GM12878 (cell line): Measurements from ENCODE around the gene RNMT. TPM values are rescaled to one million over a fixed set of nuclear protein-coding genes. Genes with fewer than 3 reads are reported as not detected.

Source experiments
- ATAC-seq: fragments of 200-7000 bp; cut with Tn5 transposase; 3 replicates; pipeline ENCODE4 v1.9.1; 2020; ENCODE audit warnings: mild to moderate bottlenecking, moderate library complexity
- BruUV-seq: library from RNA; stranded (reverse); fragments of 400-500 nt; replicated peaks from 2 replicates; lab custom pipeline; 2021; lab: Mats Ljungman, UMichigan
- CTCF ChIA-PET: fragments of 300-600 bp; sonication (Branson Sonifier 250); formaldehyde crosslinking; extraction: SDS; loops from one replicate; lab custom pipeline; 2021; ENCODE audit warnings: inconsistent platforms; lab: Yijun Ruan, JAX
- POLR2A ChIA-PET: fragments of 350-600 bp; formaldehyde crosslinking; extraction: SDS; loops from one replicate; lab custom pipeline; 2021; ENCODE audit warnings: inconsistent platforms; lab: Charles Lee
- RAD21 ChIA-PET: fragments of 300-600 bp; sonication (Branson Sonifier 250); formaldehyde crosslinking; loops from one replicate; lab custom pipeline; 2023; ENCODE audit warnings: antibody characterized with exemption; ENCODE audit not compliant: unreplicated experiment; lab: Charles Lee
- SMC1A ChIA-PET: fragments of 300-600 bp; sonication (Branson Sonifier 250); formaldehyde crosslinking; loops from one replicate; lab custom pipeline; 2023; ENCODE audit not compliant: unreplicated experiment, uncharacterized antibody; lab: Charles Lee
- DNase-seq: peaks from one replicate; pipeline ENCODE4 v3.0.0-alpha.2; 2011; ENCODE audit warnings: low read depth, low spot score
- FAIRE-seq: peaks from 3 replicates; lab custom pipeline; 2011; peaks lifted over from hg19 to GRCh38; lab: Jason Lieb, UNC
- H2AFZ ChIP-seq: 2 replicates; pipeline ENCODE4 v1.6.0; 2011; ENCODE audit warnings: low read depth, low read length, control low read depth; ENCODE audit not compliant: control insufficient read depth
- H3K27ac ChIP-seq: 2 replicates; pipeline ENCODE4 v1.5.1; 2011; ENCODE audit warnings: control low read depth; ENCODE audit not compliant: control insufficient read depth, insufficient read depth
- H3K27me3 ChIP-seq, 2 experiments: replicated peaks in 1 of 2; 2 replicates each; pipeline versions ENCODE4 v1.6.0 to v1.6.1; 2011; ENCODE audit warnings: low read length in 1 of 2; ENCODE audit not compliant: control insufficient read depth in 2 of 2, insufficient read depth in 2 of 2
- H3K36me3 ChIP-seq, 2 experiments: 2 replicates each; pipeline ENCODE4 v1.5.1; 2011; ENCODE audit warnings: low read length in 1 of 2; ENCODE audit not compliant: control insufficient read depth in 2 of 2, insufficient read depth in 2 of 2
- H3K4me1 ChIP-seq: 2 replicates; pipeline ENCODE4 v1.6.1; 2011; ENCODE audit warnings: mild to moderate bottlenecking, low read length, moderate library complexity, mixed read lengths; ENCODE audit not compliant: control insufficient read depth, insufficient read depth
- H3K4me2 ChIP-seq: 2 replicates; pipeline ENCODE4 v1.6.0; 2011; ENCODE audit warnings: control low read depth; ENCODE audit not compliant: control insufficient read depth, insufficient read depth
- H3K4me3 ChIP-seq: fragments of 200-600 bp; sonication (generic); 2 replicates; pipeline ENCODE4 v1.5.1; 2016
- H3K79me2 ChIP-seq: 2 replicates; pipeline ENCODE4 v1.6.0; 2011; ENCODE audit warnings: low read length; ENCODE audit not compliant: control insufficient read depth, insufficient read depth
- H3K9ac ChIP-seq: 2 replicates; pipeline ENCODE4 v1.8.0; 2011; ENCODE audit warnings: low read length, control low read depth, mixed read lengths; ENCODE audit not compliant: control insufficient read depth, insufficient read depth
- H3K9me3 ChIP-seq: replicated peaks from 3 replicates; pipeline ENCODE4 v1.5.1; 2011; ENCODE audit warnings: mild to moderate bottlenecking, low read length; ENCODE audit not compliant: control insufficient read depth, insufficient read depth
- H4K20me1 ChIP-seq: 2 replicates; pipeline ENCODE4 v1.6.0; 2011; ENCODE audit not compliant: control insufficient read depth, insufficient read depth
- CUX1 ChIP-seq: IDR thresholded peaks from 2 replicates; pipeline ENCODE4 v1.6.1; 2012; ENCODE audit warnings: improper control_type of control experiment, low read depth, low read length; ENCODE audit not compliant: insufficient replicate concordance
- E2F8 ChIP-seq: fragments of 450-650 bp; IDR thresholded peaks from 2 replicates; pipeline ENCODE4 v1.6.1; 2018; ENCODE audit warnings: mild to moderate bottlenecking, low read depth, moderate library complexity; ENCODE audit not compliant: partially characterized antibody
- HDAC2 ChIP-seq: fragments of 200-600 bp; sonication (generic); IDR thresholded peaks from 2 replicates; pipeline ENCODE4 v1.6.1; 2017
- IRF5 ChIP-seq: fragments of 450-650 bp; IDR thresholded peaks from 2 replicates; pipeline ENCODE4 v1.6.1; 2017; ENCODE audit warnings: borderline replicate concordance
- KAT2A ChIP-seq: conservative IDR thresholded peaks from 2 replicates; pipeline ENCODE4 v1.6.1; 2011; ENCODE audit warnings: low read depth, low read length; ENCODE audit not compliant: control insufficient read depth
- MEF2B ChIP-seq: fragments of 450-650 bp; IDR thresholded peaks from 2 replicates; pipeline ENCODE4 v1.6.1; 2018; ENCODE audit warnings: mild to moderate bottlenecking, moderate library complexity; ENCODE audit not compliant: partially characterized antibody, poor library complexity, severe bottlenecking
- NBN ChIP-seq: fragments of 450-650 bp; IDR thresholded peaks from 2 replicates; pipeline ENCODE4 v1.6.1; 2016
- RB1 ChIP-seq: fragments of 450-650 bp; formaldehyde crosslinking; IDR thresholded peaks from 2 replicates; pipeline ENCODE4 v1.6.1; 2017; ENCODE audit warnings: mild to moderate bottlenecking, borderline replicate concordance
- TCF3 ChIP-seq: IDR thresholded peaks from 2 replicates; pipeline ENCODE4 v1.6.1; 2012; ENCODE audit warnings: low read depth, mild to moderate bottlenecking, low read length, borderline replicate concordance; ENCODE audit not compliant: insufficient read depth
- USF2 ChIP-seq: IDR thresholded peaks from 2 replicates; pipeline ENCODE4 v1.6.1; 2011; ENCODE audit warnings: low read depth, low read length, improper control_type of control experiment, borderline replicate concordance
- WGBS: methylation state at CpG from one replicate; pipeline ENCODE4 v1.1.6; 2016; ENCODE audit warnings: low lambda C conversion rate; ENCODE audit not compliant: insufficient replicate concordance, insufficient coverage; ENCODE audit errors: missing lambda C conversion rate; 5-methylcytosine and 5-hydroxymethylcytosine counted together
- in situ Hi-C: fragments of 300-500 bp; cut with MboI; formaldehyde crosslinking; loops from 9 replicates; pipeline ENCODE4 v1.14.3; 2018; ENCODE audit warnings: mixed read lengths
- intact Hi-C: fragments of 100-400 bp; cut with micrococcal nuclease; formaldehyde crosslinking; loops from one replicate; pipeline ENCODE4 v1.14.2; 2022; ENCODE audit not compliant: unreplicated experiment
- polyA plus RNA-seq, 11 experiments: library from polyadenylated mRNA; depleted of rRNA in 4 of 11; unstranded in 6 of 11; stranded (reverse) in 5 of 11; fragments of >200 nt; fragmentation: Nextera tagmentation in 4 of 11; fragmentation: Illumina TruSeq in 1 of 11; extraction: Ambion mirVana in 4 of 11; extraction: Trizol in 1 of 11; gene quantifications; 1 replicate in 1 of 11; 2 replicates in 10 of 11; pipeline versions ENCODE4 v1.2.1 to v1.2.3, GENCODE V29; 2011 to 2016; ENCODE audit warnings: inconsistent platforms in 2 of 11, missing spikeins in 2 of 11, low read depth in 1 of 11
- total RNA-seq, 4 experiments: library from RNA; depleted of rRNA in 3 of 4; stranded (reverse); fragments of >200 nt in 3 of 4; fragmentation: Illumina TruSeq in 1 of 4; extraction: Trizol in 1 of 4; gene quantifications; 2 replicates each; pipeline versions ENCODE4 v1.2.1 to v1.2.3, GENCODE V29; 2013 to 2021

Gene RNMT
- total and polyA plus RNA-seq, 10 of the 15 experiments (the other 5 are each of a cell fraction or from before 2014, with no cell fraction given): 18.1 to 63.2 (median 38.8) TPM

- TF ChIP-seq NBN (no peak), HDAC2 (no peak), RB1 (no peak), USF2 (no peak)
- TF ChIP-seq, all 136 proteins: peak for 0
Measured at GRCh38 chr18:13681701-13682100, 44.8 kb upstream of the RNMT start (continued).

GRCh38 chr18:13684546-13684945 lies 41.9 kb upstream of the RNMT start:
- SMC1A ChIA-PET: no interaction called here
- intact Hi-C loops: no loop called here
- POLR2A ChIA-PET: no interaction called here
- 91% methylated on average over 4 of the region's 4 CpGs for WGBS
- Histone ChIP-seq H3K79me2 (peaks cover 10% of the 10 kb centered on the region), H3K4me3 (no peak overlapping the region), H2AFZ (no peak overlapping the region), H3K27me3 (no peaks in the 10 kb centered on the region), H3K9ac (no peak overlapping the region), H3K9me3 (no peaks in the 10 kb centered on the region), H4K20me1 (no peaks in the 10 kb centered on the region), H3K4me1 (no peaks in the 10 kb centered on the region), H3K36me3 (peaks cover 2 to 5% of the 10 kb centered on the region in 2 experiments; a peak in 2 of 4 replicates), H3K4me2 (no peak overlapping the region), H3K27ac (no peak overlapping the region)
- RAD21 ChIA-PET: no interaction called here
- FAIRE-seq: no peak
- no peak for TF ChIP-seq CUX1
- TF ChIP-seq TCF3: no peak
- TF ChIP-seq IRF5: no peak
- no peak for TF ChIP-seq HDAC2
- TF ChIP-seq KAT2A: no peak
- no peak for TF ChIP-seq MEF2B
- no peak for TF ChIP-seq E2F8
- no peak for ATAC-seq
- CTCF ChIA-PET: no interaction called here
- in situ Hi-C loops: no loop called here
- BruUV-seq: no TSS peak
- DNase-seq: no peak
